SK-N-SH (cell line): ENCODE data around the gene RETSAT.

Experiments used
- EP300 ChIP-seq, 2 experiments: IDR thresholded peaks; 2 replicates each; pipeline versions ENCODE4 v1.4.0 to v1.6.1; 2012; ENCODE audit warnings: borderline replicate concordance in 1 of 2, low read depth in 1 of 2, low read length in 1 of 2
- GABPA ChIP-seq: IDR thresholded peaks from 2 replicates; pipeline ENCODE4 v1.4.0; 2012; ENCODE audit warnings: low read depth, mild to moderate bottlenecking
- MXI1 ChIP-seq: IDR thresholded peaks from 2 replicates; pipeline ENCODE4 v1.6.1; 2012; ENCODE audit warnings: mild to moderate bottlenecking, low read depth, low read length, improper control_type of control experiment
- NFIC ChIP-seq: IDR thresholded peaks from 2 replicates; pipeline ENCODE4 v1.4.0; 2012; ENCODE audit warnings: borderline replicate concordance
- POLR2AphosphoS5 ChIP-seq: IDR thresholded peaks from 2 replicates; pipeline ENCODE4 v1.6.1; 2012; ENCODE audit warnings: low read depth, low read length
- SIN3A ChIP-seq: IDR thresholded peaks from 2 replicates; pipeline ENCODE4 v1.6.1; 2012; ENCODE audit warnings: low read depth, mild to moderate bottlenecking, low read length, moderate library complexity, borderline replicate concordance
- TEAD4 ChIP-seq: IDR thresholded peaks from 2 replicates; pipeline ENCODE4 v1.4.0; 2012; ENCODE audit warnings: mild to moderate bottlenecking, borderline replicate concordance; ENCODE audit not compliant: insufficient read depth
- TF ChIP-seq, protein P1 (sequence below): fragments of 200-600 bp; sonication (generic); IDR thresholded peaks from 2 replicates; pipeline ENCODE4 v1.6.1; 2017; ENCODE audit warnings: antibody characterized with exemption, mild to moderate bottlenecking, moderate library complexity
- TF ChIP-seq, protein P2 (sequence below): IDR thresholded peaks from 2 replicates; pipeline ENCODE4 v1.6.1; 2012; ENCODE audit warnings: mild to moderate bottlenecking, low read depth, low read length, moderate library complexity

DNA sequence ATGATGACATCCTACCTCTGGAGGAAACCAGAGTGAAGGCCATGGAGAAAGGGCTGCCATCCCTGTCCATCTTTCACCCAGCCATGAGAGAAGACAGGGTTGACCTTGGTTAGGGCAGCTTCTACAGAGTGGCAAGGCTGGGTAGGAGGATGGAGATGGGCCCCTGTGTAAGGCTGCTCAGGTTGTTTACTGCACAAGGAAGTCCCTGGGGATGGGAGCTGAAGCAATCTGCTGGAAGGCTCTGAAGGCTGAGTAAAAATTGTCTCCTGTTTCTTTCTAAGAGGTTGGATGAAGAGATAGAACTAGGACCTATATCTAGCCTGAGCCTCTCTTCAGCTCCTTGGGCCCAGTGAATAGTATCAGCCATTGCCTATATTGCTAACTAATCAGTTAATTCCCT lies 14.6 kb upstream of the RETSAT start:
- TF ChIP-seq NFIC, result no peak
- TF ChIP-seq EP300 (IDR thresholded peaks at IDR 0.05; ENCODE audit: borderline replicate concordance in 1 of 2, low read depth in 1 of 2, low read length in 1 of 2), result no peak
- no peak for TF ChIP-seq MXI1
- TF ChIP-seq SIN3A, result no peak
- TF ChIP-seq, protein P1, sequence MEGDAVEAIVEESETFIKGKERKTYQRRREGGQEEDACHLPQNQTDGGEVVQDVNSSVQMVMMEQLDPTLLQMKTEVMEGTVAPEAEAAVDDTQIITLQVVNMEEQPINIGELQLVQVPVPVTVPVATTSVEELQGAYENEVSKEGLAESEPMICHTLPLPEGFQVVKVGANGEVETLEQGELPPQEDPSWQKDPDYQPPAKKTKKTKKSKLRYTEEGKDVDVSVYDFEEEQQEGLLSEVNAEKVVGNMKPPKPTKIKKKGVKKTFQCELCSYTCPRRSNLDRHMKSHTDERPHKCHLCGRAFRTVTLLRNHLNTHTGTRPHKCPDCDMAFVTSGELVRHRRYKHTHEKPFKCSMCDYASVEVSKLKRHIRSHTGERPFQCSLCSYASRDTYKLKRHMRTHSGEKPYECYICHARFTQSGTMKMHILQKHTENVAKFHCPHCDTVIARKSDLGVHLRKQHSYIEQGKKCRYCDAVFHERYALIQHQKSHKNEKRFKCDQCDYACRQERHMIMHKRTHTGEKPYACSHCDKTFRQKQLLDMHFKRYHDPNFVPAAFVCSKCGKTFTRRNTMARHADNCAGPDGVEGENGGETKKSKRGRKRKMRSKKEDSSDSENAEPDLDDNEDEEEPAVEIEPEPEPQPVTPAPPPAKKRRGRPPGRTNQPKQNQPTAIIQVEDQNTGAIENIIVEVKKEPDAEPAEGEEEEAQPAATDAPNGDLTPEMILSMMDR, result no peak
- TF ChIP-seq POLR2AphosphoS5, result no peak
- TF ChIP-seq, protein P2, sequence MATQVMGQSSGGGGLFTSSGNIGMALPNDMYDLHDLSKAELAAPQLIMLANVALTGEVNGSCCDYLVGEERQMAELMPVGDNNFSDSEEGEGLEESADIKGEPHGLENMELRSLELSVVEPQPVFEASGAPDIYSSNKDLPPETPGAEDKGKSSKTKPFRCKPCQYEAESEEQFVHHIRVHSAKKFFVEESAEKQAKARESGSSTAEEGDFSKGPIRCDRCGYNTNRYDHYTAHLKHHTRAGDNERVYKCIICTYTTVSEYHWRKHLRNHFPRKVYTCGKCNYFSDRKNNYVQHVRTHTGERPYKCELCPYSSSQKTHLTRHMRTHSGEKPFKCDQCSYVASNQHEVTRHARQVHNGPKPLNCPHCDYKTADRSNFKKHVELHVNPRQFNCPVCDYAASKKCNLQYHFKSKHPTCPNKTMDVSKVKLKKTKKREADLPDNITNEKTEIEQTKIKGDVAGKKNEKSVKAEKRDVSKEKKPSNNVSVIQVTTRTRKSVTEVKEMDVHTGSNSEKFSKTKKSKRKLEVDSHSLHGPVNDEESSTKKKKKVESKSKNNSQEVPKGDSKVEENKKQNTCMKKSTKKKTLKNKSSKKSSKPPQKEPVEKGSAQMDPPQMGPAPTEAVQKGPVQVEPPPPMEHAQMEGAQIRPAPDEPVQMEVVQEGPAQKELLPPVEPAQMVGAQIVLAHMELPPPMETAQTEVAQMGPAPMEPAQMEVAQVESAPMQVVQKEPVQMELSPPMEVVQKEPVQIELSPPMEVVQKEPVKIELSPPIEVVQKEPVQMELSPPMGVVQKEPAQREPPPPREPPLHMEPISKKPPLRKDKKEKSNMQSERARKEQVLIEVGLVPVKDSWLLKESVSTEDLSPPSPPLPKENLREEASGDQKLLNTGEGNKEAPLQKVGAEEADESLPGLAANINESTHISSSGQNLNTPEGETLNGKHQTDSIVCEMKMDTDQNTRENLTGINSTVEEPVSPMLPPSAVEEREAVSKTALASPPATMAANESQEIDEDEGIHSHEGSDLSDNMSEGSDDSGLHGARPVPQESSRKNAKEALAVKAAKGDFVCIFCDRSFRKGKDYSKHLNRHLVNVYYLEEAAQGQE, result no peak
- no peak for TF ChIP-seq TEAD4
- no peak for TF ChIP-seq GABPA
